Measurements from ENCODE around the gene STOML2.

DNA sequence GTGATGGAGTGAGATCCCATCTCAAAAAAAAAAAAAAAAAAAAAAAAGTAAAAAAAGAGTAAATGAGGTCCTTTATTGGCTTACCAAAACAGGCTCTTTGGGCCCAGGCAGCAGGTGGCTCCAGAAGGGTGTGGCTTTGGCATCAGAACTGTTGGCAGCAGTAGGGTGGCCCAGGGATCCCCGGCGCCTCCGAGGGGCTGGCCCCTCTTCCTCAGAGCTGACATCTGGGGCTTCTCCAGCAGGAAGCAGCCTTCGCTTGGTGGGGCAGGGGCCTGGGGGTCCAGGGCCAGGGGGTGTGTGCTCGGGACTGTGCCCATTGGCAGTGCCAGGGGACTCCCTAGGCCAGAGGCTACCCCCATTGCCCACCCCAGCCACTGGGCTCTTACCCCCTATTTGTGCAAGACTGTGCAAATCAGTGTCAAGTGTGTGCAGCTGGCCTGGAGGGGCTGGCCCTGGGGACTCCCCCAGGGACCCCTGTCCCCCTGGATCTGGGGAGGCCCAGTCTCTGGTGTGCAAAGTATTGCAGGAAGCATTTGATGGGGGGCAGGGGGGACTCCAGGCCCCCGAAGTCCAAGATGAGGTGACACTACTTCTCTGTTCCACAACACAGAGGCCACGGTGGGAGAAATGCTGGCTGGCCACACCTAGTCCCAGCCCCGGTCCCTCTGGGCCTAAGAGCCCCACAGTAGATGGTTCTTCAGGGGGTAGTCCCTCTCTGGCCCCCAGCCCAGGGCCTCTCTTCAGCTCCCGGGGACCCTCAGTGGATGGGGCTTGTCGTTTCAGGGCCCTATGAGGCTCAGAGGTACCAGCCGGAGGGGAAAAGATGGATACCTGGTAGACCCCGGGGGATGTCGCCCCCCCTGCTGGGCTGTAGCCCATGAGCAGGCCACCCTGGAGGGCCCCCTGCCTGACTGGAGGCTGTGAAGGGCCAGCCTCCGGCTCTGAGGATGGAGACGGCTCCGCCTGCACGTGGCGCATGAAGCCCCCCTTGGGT lies 4.7 kb upstream of the STOML2 start:
- TF ChIP-seq, protein P1, sequence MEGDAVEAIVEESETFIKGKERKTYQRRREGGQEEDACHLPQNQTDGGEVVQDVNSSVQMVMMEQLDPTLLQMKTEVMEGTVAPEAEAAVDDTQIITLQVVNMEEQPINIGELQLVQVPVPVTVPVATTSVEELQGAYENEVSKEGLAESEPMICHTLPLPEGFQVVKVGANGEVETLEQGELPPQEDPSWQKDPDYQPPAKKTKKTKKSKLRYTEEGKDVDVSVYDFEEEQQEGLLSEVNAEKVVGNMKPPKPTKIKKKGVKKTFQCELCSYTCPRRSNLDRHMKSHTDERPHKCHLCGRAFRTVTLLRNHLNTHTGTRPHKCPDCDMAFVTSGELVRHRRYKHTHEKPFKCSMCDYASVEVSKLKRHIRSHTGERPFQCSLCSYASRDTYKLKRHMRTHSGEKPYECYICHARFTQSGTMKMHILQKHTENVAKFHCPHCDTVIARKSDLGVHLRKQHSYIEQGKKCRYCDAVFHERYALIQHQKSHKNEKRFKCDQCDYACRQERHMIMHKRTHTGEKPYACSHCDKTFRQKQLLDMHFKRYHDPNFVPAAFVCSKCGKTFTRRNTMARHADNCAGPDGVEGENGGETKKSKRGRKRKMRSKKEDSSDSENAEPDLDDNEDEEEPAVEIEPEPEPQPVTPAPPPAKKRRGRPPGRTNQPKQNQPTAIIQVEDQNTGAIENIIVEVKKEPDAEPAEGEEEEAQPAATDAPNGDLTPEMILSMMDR (conservative IDR thresholded peaks at IDR 0.05; ENCODE audit: low read depth, low read length) = no peak
- TF ChIP-seq EZH2 (IDR thresholded peaks at IDR 0.05; ENCODE audit: low read length, unreplicated experiment) = no peak
- TF ChIP-seq EZH2phosphoT487 (IDR thresholded peaks at IDR 0.05; ENCODE audit: borderline replicate concordance, low read length) = no peak
